ENCODE measurements around the gene COPRS.

DNA sequence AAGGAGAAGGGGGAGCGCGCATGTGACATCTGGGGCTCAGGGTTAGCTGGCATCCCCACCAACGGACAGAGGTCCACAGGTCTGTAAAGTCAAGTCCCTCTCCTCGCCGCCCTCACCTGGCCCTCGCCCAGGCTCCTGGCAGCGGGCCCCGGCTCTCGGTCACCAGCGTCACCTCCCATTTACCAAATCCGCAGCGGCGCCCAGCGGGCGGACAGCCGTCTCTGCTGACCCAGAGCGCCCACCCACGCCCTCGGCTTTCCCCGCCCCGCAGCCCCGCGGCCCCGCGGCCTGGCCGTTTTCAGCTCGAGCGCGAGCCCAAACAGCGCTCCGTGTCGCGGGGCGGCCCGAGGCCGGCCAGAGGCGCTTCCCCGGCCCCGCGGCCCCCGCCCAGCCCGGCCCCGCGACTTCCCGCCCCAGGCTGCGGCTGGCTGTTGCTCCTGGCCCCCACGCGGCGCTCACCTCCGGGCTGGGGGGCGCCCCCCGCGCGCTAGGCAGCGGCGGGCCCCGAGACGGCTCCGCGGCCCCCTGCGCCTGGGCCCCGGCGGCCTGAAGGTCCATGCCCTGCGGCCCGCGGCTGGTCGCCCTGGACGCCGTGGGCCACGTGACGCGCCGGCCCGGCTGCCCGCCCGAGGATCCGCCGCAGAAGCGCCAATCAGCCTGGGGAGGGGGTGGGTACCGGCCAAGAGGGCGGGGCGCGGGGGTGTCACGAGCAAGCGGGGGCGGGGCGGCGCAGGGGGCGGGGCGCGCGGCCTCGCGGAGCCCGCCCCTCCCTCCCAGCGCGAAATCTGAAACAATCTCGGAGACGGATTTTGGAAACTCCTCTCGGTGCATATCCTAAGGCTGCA lies at the start of gene COPRS:
- TF ChIP-seq, protein P1, sequence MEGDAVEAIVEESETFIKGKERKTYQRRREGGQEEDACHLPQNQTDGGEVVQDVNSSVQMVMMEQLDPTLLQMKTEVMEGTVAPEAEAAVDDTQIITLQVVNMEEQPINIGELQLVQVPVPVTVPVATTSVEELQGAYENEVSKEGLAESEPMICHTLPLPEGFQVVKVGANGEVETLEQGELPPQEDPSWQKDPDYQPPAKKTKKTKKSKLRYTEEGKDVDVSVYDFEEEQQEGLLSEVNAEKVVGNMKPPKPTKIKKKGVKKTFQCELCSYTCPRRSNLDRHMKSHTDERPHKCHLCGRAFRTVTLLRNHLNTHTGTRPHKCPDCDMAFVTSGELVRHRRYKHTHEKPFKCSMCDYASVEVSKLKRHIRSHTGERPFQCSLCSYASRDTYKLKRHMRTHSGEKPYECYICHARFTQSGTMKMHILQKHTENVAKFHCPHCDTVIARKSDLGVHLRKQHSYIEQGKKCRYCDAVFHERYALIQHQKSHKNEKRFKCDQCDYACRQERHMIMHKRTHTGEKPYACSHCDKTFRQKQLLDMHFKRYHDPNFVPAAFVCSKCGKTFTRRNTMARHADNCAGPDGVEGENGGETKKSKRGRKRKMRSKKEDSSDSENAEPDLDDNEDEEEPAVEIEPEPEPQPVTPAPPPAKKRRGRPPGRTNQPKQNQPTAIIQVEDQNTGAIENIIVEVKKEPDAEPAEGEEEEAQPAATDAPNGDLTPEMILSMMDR (IDR thresholded peaks at IDR 0.05), result no peak
- TF ChIP-seq POLR2A (IDR thresholded peaks at IDR 0.05), result peak in 1 of 2 donors; percentile 30

Data from suprapubic skin (tissue), 3 donors.